SK-N-SH treated with all-trans-retinoic acid at 6 μM for 48 hours (cell line): Measurements from ENCODE around the gene MATR3.

ENCODE experiments used
- ATAC-seq: fragments of 200-7000 bp; cut with Tn5 transposase; 3 replicates; pipeline ENCODE4 v1.9.1; 2020; ENCODE audit warnings: mild to moderate bottlenecking, moderate library complexity
- ARNTL ChIP-seq: fragments of 450-650 bp; formaldehyde crosslinking; IDR thresholded peaks from 2 replicates; pipeline ENCODE4 v1.5.0; 2020; ENCODE audit warnings: low read depth, mild to moderate bottlenecking, moderate library complexity, borderline replicate concordance
- CREB5 ChIP-seq: fragments of 250-450 bp; sonication (Bioruptor Pico); IDR thresholded peaks from 2 replicates; pipeline ENCODE4 v1.5.1; 2020; ENCODE audit warnings: low read depth, mild to moderate bottlenecking, moderate library complexity
- CSDC2 ChIP-seq: fragments of 250-450 bp; sonication (Bioruptor Pico); IDR thresholded peaks from 2 replicates; pipeline ENCODE4 v1.5.0; 2020; ENCODE audit warnings: mild to moderate bottlenecking, moderate library complexity
- CSRNP3 ChIP-seq: fragments of 250-450 bp; sonication (Bioruptor Pico); IDR thresholded peaks from 2 replicates; pipeline ENCODE4 v1.5.1; 2021; ENCODE audit warnings: mild to moderate bottlenecking, moderate library complexity
- ESRRG ChIP-seq: fragments of 250-450 bp; sonication (Bioruptor Pico); IDR thresholded peaks from 2 replicates; pipeline ENCODE4 v1.6.1; 2021; ENCODE audit warnings: mild to moderate bottlenecking
- GLIS3 ChIP-seq: fragments of 250-450 bp; sonication (Bioruptor Pico); IDR thresholded peaks from 2 replicates; pipeline ENCODE4 v1.5.0; 2020; ENCODE audit warnings: mild to moderate bottlenecking, moderate library complexity
- ISL1 ChIP-seq: fragments of 250-450 bp; sonication (Bioruptor Pico); IDR thresholded peaks from 2 replicates; pipeline ENCODE4 v2.1.2; 2022; ENCODE audit warnings: mild to moderate bottlenecking, moderate library complexity
- OSR1 ChIP-seq: fragments of 250-450 bp; sonication (Bioruptor Pico); IDR thresholded peaks from 2 replicates; pipeline ENCODE4 v1.8.0; 2022; ENCODE audit warnings: moderate library complexity, mild to moderate bottlenecking, inconsistent platforms
- PATZ1 ChIP-seq: fragments of 250-450 bp; sonication (Bioruptor Pico); IDR thresholded peaks from 2 replicates; pipeline ENCODE4 v1.8.0; 2020; ENCODE audit warnings: mild to moderate bottlenecking, moderate library complexity, borderline replicate concordance
- POU6F1 ChIP-seq: fragments of 250-450 bp; sonication (Bioruptor Pico); IDR thresholded peaks from 2 replicates; pipeline ENCODE4 v1.8.0; 2021; ENCODE audit warnings: low read depth, mild to moderate bottlenecking, moderate library complexity, borderline replicate concordance
- PPARA ChIP-seq: fragments of 250-450 bp; sonication (Bioruptor Pico); IDR thresholded peaks from 2 replicates; pipeline ENCODE4 v1.5.0; 2020; ENCODE audit warnings: mild to moderate bottlenecking, borderline replicate concordance
- RARB ChIP-seq: fragments of 250-450 bp; sonication (Bioruptor Pico); IDR thresholded peaks from 2 replicates; pipeline ENCODE4 v1.8.0; 2021; ENCODE audit warnings: mild to moderate bottlenecking, moderate library complexity
- SNAI2 ChIP-seq: fragments of 250-450 bp; sonication (Bioruptor Pico); IDR thresholded peaks from 2 replicates; pipeline ENCODE4 v1.5.0; 2020; ENCODE audit warnings: mild to moderate bottlenecking, moderate library complexity
- TCF4 ChIP-seq: fragments of 250-450 bp; sonication (Bioruptor Pico); IDR thresholded peaks from 2 replicates; pipeline ENCODE4 v1.8.0; 2021; ENCODE audit warnings: mild to moderate bottlenecking, moderate library complexity, borderline replicate concordance
- TOX ChIP-seq: fragments of 250-450 bp; sonication (Bioruptor Pico); IDR thresholded peaks from 2 replicates; pipeline ENCODE4 v1.8.0; 2021; ENCODE audit warnings: mild to moderate bottlenecking, moderate library complexity, borderline replicate concordance
- TSHZ2 ChIP-seq: fragments of 250-450 bp; sonication (Bioruptor Pico); IDR thresholded peaks from 2 replicates; pipeline ENCODE4 v1.5.0; 2020; ENCODE audit warnings: mild to moderate bottlenecking, moderate library complexity
- ZC3H10 ChIP-seq: fragments of 250-450 bp; sonication (Bioruptor Pico); IDR thresholded peaks from 2 replicates; pipeline ENCODE4 v1.5.1; 2021; ENCODE audit warnings: mild to moderate bottlenecking, moderate library complexity
- ZFP3 ChIP-seq: fragments of 250-450 bp; sonication (Bioruptor Pico); IDR thresholded peaks from 2 replicates; pipeline ENCODE4 v1.5.0; 2020; ENCODE audit warnings: mild to moderate bottlenecking, moderate library complexity
- ZFP30 ChIP-seq: fragments of 450-650 bp; formaldehyde crosslinking; IDR thresholded peaks from 2 replicates; pipeline ENCODE4 v1.5.0; 2022; ENCODE audit warnings: mild to moderate bottlenecking, moderate library complexity
- ZNF70 ChIP-seq: fragments of 450-650 bp; formaldehyde crosslinking; IDR thresholded peaks from 2 replicates; pipeline ENCODE4 v1.5.0; 2020; ENCODE audit warnings: mild to moderate bottlenecking, moderate library complexity
- ZNF8 ChIP-seq: fragments of 450-650 bp; formaldehyde crosslinking; IDR thresholded peaks from 2 replicates; pipeline ENCODE4 v1.5.0; 2020; ENCODE audit warnings: mild to moderate bottlenecking, moderate library complexity

MATR3 gene

GRCh38 chr5:139262742-139263445, 30.6 kb upstream of the MATR3 start:
- TF ChIP-seq ZNF8 (CRISPR knock-in tag) (no peak), CREB5 (CRISPR knock-in tag) (no peak), PATZ1 (CRISPR knock-in tag) (no peak), TCF4 (CRISPR knock-in tag) (no peak; the same call in 1 of the 2 replicates), PPARA (CRISPR knock-in tag) (no peak), RARB (CRISPR knock-in tag) (no peak), ARNTL (CRISPR knock-in tag) (no peak), ESRRG (CRISPR knock-in tag) (no peak), CSDC2 (no peak), CSRNP3 (CRISPR knock-in tag) (no peak), OSR1 (CRISPR knock-in tag) (no peak), ZFP3 (CRISPR knock-in tag) (no peak), ISL1 (CRISPR knock-in tag) (no peak)
- peak; percentile 100 for ATAC-seq

- no peak for ATAC-seq
- TF ChIP-seq ISL1 (CRISPR knock-in tag): no peak
- no peak for TF ChIP-seq CSRNP3 (CRISPR knock-in tag)
- no peak for TF ChIP-seq CSDC2
Observed at GRCh38 chr5:139263536-139263935, 30.0 kb upstream of the MATR3 start.

- ATAC-seq: no peak
- no peak for TF ChIP-seq GLIS3 (CRISPR knock-in tag)
- TF ChIP-seq, all 23 proteins: peak for 0
Observed at GRCh38 chr5:139263946-139264345, 29.6 kb upstream of the MATR3 start.

- ATAC-seq: no peak
- TF ChIP-seq ZC3H10 (CRISPR knock-in tag) (no peak), ARNTL (CRISPR knock-in tag) (no peak), PPARA (CRISPR knock-in tag) (no peak), CSRNP3 (CRISPR knock-in tag) (no peak), POU6F1 (CRISPR knock-in tag) (no peak), RARB (CRISPR knock-in tag) (no peak), TSHZ2 (no peak), ZFP30 (CRISPR knock-in tag) (no peak), PATZ1 (CRISPR knock-in tag) (no peak), CSDC2 (no peak), TOX (no peak), SNAI2 (CRISPR knock-in tag) (no peak), TCF4 (CRISPR knock-in tag) (no peak), ESRRG (CRISPR knock-in tag) (no peak), ZNF70 (no peak)
Observed at GRCh38 chr5:139265001-139265400, 28.5 kb upstream of the MATR3 start.
